K562 (cell line): ENCODE results near the gene IGSF21. TPM values are rescaled to one million over a fixed set of nuclear protein-coding genes. Genes with fewer than 3 reads are reported as not detected.

Experiments
- ATAC-seq: fragments of 200-7000 bp; cut with Tn5 transposase; 3 replicates; pipeline ENCODE4 v1.9.1; 2020; ENCODE audit warnings: moderate library complexity
- BruUV-seq: library from RNA; stranded (reverse); fragments of 400-500 nt; replicated peaks from 2 replicates; lab custom pipeline; 2021; lab: Mats Ljungman, UMichigan
- CTCF ChIA-PET: fragments of 300-600 bp; formaldehyde crosslinking; extraction: SDS; loops from one replicate; lab custom pipeline; 2021; ENCODE audit warnings: low intra/inter-chr PET ratio; lab: Yijun Ruan, JAX
- POLR2A ChIA-PET: fragments of 300-600, 350-650 bp; sonication (Branson Sonifier 250); formaldehyde crosslinking; extraction: SDS; loops from one replicate; lab custom pipeline; 2021; ENCODE audit warnings: antibody characterized with exemption, inconsistent platforms; lab: Yijun Ruan, JAX
- DNase-seq, 4 experiments: peaks; one replicate each; pipeline versions ENCODE4 v3.0.0 to v3.0.0-alpha.2; 2011 to 2018; ENCODE audit warnings: low spot score in 3 of 4, mixed read lengths in 3 of 4; ENCODE audit errors: extremely low read depth in 1 of 4
- FAIRE-seq: peaks from 2 replicates; lab custom pipeline; 2011; peaks lifted over from hg19 to GRCh38; lab: Jason Lieb, UNC
- H2AFZ ChIP-seq: 2 replicates; pipeline ENCODE4 v1.6.0; 2011; ENCODE audit warnings: low read depth, low read length, control low read depth, inconsistent platforms
- H3K27ac ChIP-seq: fragments of 200-600 bp; 3 replicates; pipeline ENCODE4 v1.8.0; 2011; ENCODE audit warnings: low read depth, mild to moderate bottlenecking, control low read depth, inconsistent platforms, low read length, moderate library complexity, mixed read lengths; ENCODE audit errors: extremely low read depth
- H3K27me3 ChIP-seq, 2 experiments: fragments of 300-600 bp in 1 of 2; 2 replicates in 1 of 2; 3 replicates in 1 of 2; pipeline versions ENCODE4 v1.6.0 to v1.8.0; 2011; ENCODE audit warnings: inconsistent platforms in 2 of 2, low read length in 2 of 2, mild to moderate bottlenecking in 1 of 2, mixed read lengths in 1 of 2, moderate library complexity in 1 of 2; ENCODE audit not compliant: control insufficient read depth in 2 of 2, insufficient read depth in 2 of 2
- H3K36me3 ChIP-seq: fragments of 300-600 bp; 3 replicates; pipeline ENCODE4 v1.8.0; 2011; ENCODE audit warnings: mild to moderate bottlenecking, low read length, inconsistent platforms; ENCODE audit not compliant: control insufficient read depth, insufficient read depth
- H3K4me1 ChIP-seq, 2 experiments: fragments of 200-600 bp in 1 of 2; replicated peaks in 1 of 2; 2 replicates in 1 of 2; 3 replicates in 1 of 2; pipeline versions ENCODE4 v1.5.1 to v1.8.0; 2011; ENCODE audit warnings: inconsistent platforms in 2 of 2, low read length in 2 of 2, mild to moderate bottlenecking in 1 of 2, mixed read lengths in 1 of 2, moderate library complexity in 1 of 2; ENCODE audit not compliant: control insufficient read depth in 2 of 2, insufficient read depth in 2 of 2
- H3K4me2 ChIP-seq: 2 replicates; pipeline ENCODE4 v1.6.1; 2011; ENCODE audit warnings: low read length, control low read depth, inconsistent platforms, mixed read lengths; ENCODE audit not compliant: insufficient read depth
- H3K4me3 ChIP-seq: fragments of 200-600 bp; sonication (generic), shearing (Covaris generic); 2 replicates; pipeline ENCODE4 v1.5.1; 2016; ENCODE audit warnings: control low read depth, inconsistent platforms
- H3K79me2 ChIP-seq: fragments of 200-600 bp; 3 replicates; pipeline ENCODE4 v1.8.0; 2011; ENCODE audit warnings: low read length, inconsistent platforms; ENCODE audit not compliant: control insufficient read depth, insufficient read depth
- H3K9ac ChIP-seq, 2 experiments: 2 replicates each; pipeline versions ENCODE4 v1.6.0 to v1.6.1; 2011; ENCODE audit warnings: low read depth in 2 of 2, low read length in 2 of 2, control low read depth in 1 of 2, inconsistent platforms in 1 of 2, mild to moderate bottlenecking in 1 of 2, mixed read lengths in 1 of 2; ENCODE audit not compliant: insufficient read depth in 1 of 2
- H3K9me1 ChIP-seq: one replicate; pipeline ENCODE4 v1.6.0; 2011; ENCODE audit warnings: inconsistent platforms, mild to moderate bottlenecking, low read length, moderate library complexity; ENCODE audit not compliant: control insufficient read depth, insufficient read depth
- H3K9me3 ChIP-seq: replicated peaks from 2 replicates; pipeline ENCODE4 v1.5.1; 2011; ENCODE audit warnings: low read depth, low read length, inconsistent platforms; ENCODE audit not compliant: control insufficient read depth, insufficient read depth
- H4K20me1 ChIP-seq: replicated peaks from 2 replicates; pipeline ENCODE4 v1.6.1; 2011; ENCODE audit warnings: low read length, inconsistent platforms, mixed read lengths; ENCODE audit not compliant: control insufficient read depth, insufficient read depth
- CBX3 ChIP-seq, 2 experiments: IDR thresholded peaks; 1 replicate in 1 of 2; 2 replicates in 1 of 2; pipeline ENCODE4 v1.6.1; 2012; ENCODE audit warnings: inconsistent platforms in 2 of 2, low read length in 2 of 2, borderline replicate concordance in 1 of 2, control low read depth in 1 of 2
- HDAC3 ChIP-seq: fragments of 450-650 bp; IDR thresholded peaks from 2 replicates; pipeline ENCODE4 v1.6.1; 2018; ENCODE audit warnings: borderline replicate concordance, mild to moderate bottlenecking, moderate library complexity; ENCODE audit not compliant: partially characterized antibody
- LEF1 ChIP-seq: fragments of 450-650 bp; IDR thresholded peaks from 2 replicates; pipeline ENCODE4 v1.6.1; 2016; ENCODE audit warnings: mild to moderate bottlenecking
- ZNF384 ChIP-seq: IDR thresholded peaks from 2 replicates; pipeline ENCODE4 v1.6.1; 2012; ENCODE audit warnings: low read depth, low read length, improper control_type of control experiment
- ZNF407 ChIP-seq: fragments of 450-650 bp; IDR thresholded peaks from 2 replicates; pipeline ENCODE4 v1.6.1; 2016; ENCODE audit warnings: low read depth
- ZNF764 ChIP-seq: fragments of 250-450 bp; sonication (Bioruptor Pico); IDR thresholded peaks from 2 replicates; pipeline ENCODE4 v1.4.0; 2020; ENCODE audit warnings: low read depth, mild to moderate bottlenecking, moderate library complexity
- WGBS: fragments of 100-300 bp; shearing (Covaris generic); methylation state at CpG from one replicate; pipeline ENCODE4 v1.1.6; 2016; ENCODE audit warnings: low coverage, mixed read lengths; ENCODE audit not compliant: insufficient coverage; ENCODE audit errors: missing lambda C conversion rate; 5-methylcytosine and 5-hydroxymethylcytosine counted together
- in situ Hi-C: fragments of 300-500 bp; cut with MboI; formaldehyde crosslinking; loops from 4 replicates; pipeline ENCODE4 v1.15.0; 2018; ENCODE audit warnings: inconsistent platforms, mixed read lengths
- intact Hi-C: fragments of 100-400 bp; cut with micrococcal nuclease; formaldehyde crosslinking; loops from 2 replicates; pipeline ENCODE4 v1.14.2; 2022
- polyA plus RNA-seq, 8 experiments: library from polyadenylated mRNA; depleted of rRNA in 4 of 8; stranded (reverse) in 5 of 8; unstranded in 3 of 8; fragments of >200 nt; fragmentation: Nextera tagmentation in 2 of 8; fragmentation: Illumina TruSeq in 1 of 8; extraction: Ambion mirVana in 2 of 8; extraction: Trizol in 1 of 8; gene quantifications; 2 replicates each; pipeline versions ENCODE4 v1.2.1 to v1.2.3, GENCODE V29; 2011 to 2014; ENCODE audit warnings: inconsistent platforms in 1 of 8, missing spikeins in 1 of 8
- total RNA-seq, 7 experiments: library from RNA; depleted of rRNA in 6 of 7; stranded (reverse); fragments of >200 nt in 6 of 7; fragmentation: Illumina TruSeq in 2 of 7; extraction: Trizol in 2 of 7; gene quantifications; 2 replicates each; pipeline versions ENCODE4 v1.2.1 to v1.2.3, GENCODE V29; 2011 to 2021; ENCODE audit warnings: low replicate concordance in 1 of 7
- TF ChIP-seq, protein P1 (sequence below), 3 experiments: IDR thresholded peaks in 2 of 3; conservative IDR thresholded peaks in 1 of 3; 2 replicates each; pipeline ENCODE4 v1.5.1; 2011 to 2012; ENCODE audit warnings: low read length in 3 of 3, mild to moderate bottlenecking in 3 of 3, control low read depth in 2 of 3, improper control_type of control experiment in 1 of 3, inconsistent platforms in 1 of 3, low read depth in 1 of 3, mixed read lengths in 1 of 3, moderate library complexity in 1 of 3; ENCODE audit not compliant: insufficient read depth in 2 of 3

IGSF21 gene
- total and polyA plus RNA-seq, 9 of the 15 experiments (the other 6 are each of a cell fraction or from before 2014, with no cell fraction given), result not detected

GRCh38 chr1:18232052-18232451, 124.5 kb downstream of the IGSF21 start:
- in situ Hi-C loops, result no loop called here
- Histone ChIP-seq H3K9me3 (peaks cover 4% of the 10 kb centered on the region; the same call in 1 of the 2 replicates), H3K79me2 (no peaks in the 10 kb centered on the region), H4K20me1 (no peaks in the 10 kb centered on the region), H2AFZ (no peak overlapping the region), H3K4me2 (no peak overlapping the region), H3K9ac (no peak overlapping the region), H3K4me3 (no peak overlapping the region), H3K27ac (no peak overlapping the region), H3K9me1 (no peaks in the 10 kb centered on the region), H3K36me3 (no peaks in the 10 kb centered on the region), H3K27me3 (no peaks in the 10 kb centered on the region; a peak in 1 of 5 replicates), H3K4me1 (no peaks in the 10 kb centered on the region)
- 43% methylated on average over 1 of the region's 1 CpG for WGBS
- TF ChIP-seq ZNF764 (CRISPR knock-in tag), result peak; percentile 93
- TF ChIP-seq CBX3 (IDR thresholded peaks at IDR 0.05; ENCODE audit: borderline replicate concordance in 1 of 2, low read length in 2 of 2), result peak in 1 of 2 experiments; percentile 62; a peak in 1 of 3 replicates
- TF ChIP-seq LEF1, result no peak
- TF ChIP-seq HDAC3, result no peak
- peak; percentile 92 for TF ChIP-seq ZNF384
- TF ChIP-seq, protein P1, sequence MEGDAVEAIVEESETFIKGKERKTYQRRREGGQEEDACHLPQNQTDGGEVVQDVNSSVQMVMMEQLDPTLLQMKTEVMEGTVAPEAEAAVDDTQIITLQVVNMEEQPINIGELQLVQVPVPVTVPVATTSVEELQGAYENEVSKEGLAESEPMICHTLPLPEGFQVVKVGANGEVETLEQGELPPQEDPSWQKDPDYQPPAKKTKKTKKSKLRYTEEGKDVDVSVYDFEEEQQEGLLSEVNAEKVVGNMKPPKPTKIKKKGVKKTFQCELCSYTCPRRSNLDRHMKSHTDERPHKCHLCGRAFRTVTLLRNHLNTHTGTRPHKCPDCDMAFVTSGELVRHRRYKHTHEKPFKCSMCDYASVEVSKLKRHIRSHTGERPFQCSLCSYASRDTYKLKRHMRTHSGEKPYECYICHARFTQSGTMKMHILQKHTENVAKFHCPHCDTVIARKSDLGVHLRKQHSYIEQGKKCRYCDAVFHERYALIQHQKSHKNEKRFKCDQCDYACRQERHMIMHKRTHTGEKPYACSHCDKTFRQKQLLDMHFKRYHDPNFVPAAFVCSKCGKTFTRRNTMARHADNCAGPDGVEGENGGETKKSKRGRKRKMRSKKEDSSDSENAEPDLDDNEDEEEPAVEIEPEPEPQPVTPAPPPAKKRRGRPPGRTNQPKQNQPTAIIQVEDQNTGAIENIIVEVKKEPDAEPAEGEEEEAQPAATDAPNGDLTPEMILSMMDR (IDR thresholded peaks at IDR 0.05 in 2 of 3, conservative IDR thresholded peaks at IDR 0.05 in 1 of 3; ENCODE audit: insufficient read depth in 2 of 3, low read depth in 1 of 3, low read length in 3 of 3), result peak; percentile 17 to 51 (median 48); a peak in 5 of 6 replicates
- TF ChIP-seq ZNF407, result no peak
- intact Hi-C loops, result no loop called here
- no TSS peak for BruUV-seq
- FAIRE-seq (no peak), DNase-seq (peak; percentile 7 to 50 (median 34)), ATAC-seq (no peak)
- POLR2A ChIA-PET, result interaction anchor here (0.7 kb wide), 1 partner anchor 15 kb away, joined by 3 read pairs; no protein-coding TSS in a partner anchor
- CTCF ChIA-PET, result no interaction called here
